ENCODE results near the gene TMEM120A.

TMEM120A gene

DNA sequence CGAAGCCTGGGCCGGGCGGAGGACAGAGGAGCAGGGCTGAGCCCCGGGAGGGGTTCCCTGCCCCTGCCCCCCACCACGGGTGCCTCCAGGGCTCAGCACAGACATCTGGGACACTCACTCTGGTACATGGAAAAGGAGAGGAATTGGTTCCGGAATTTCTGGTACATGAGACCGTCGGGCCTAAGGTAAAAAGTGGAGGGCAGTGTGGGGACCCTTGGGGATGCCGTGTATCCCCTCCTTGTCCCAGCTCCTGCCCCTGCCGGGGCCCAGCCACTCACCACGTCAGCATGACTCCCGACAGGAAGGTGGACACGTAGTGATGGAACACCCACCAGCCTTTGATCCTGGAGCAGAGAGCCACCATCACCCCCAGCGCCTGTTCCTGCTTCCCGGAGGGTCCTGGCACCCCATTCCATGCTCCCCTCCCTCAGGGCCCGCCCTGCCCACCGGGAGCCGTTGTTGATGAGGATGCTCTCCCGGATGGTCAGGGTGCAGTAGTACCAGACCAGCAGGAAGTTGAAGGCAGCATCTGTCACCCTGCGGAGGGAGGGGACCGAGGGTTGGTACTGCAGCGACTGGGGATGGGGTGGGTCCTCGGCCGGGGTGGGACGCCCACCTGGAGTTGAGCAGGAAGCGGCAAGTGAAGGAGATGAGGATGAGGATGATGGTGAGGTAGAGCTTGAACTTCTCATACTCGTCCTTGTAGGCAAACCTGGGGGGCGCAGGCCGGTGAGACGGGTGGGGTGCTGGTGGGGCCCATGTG is 6.4 kb downstream of the TMEM120A start:
- H3K4me3 ChIP-seq (ENCODE audit: low read depth, low read length), result no peak overlapping the region
- TF ChIP-seq, protein P1, sequence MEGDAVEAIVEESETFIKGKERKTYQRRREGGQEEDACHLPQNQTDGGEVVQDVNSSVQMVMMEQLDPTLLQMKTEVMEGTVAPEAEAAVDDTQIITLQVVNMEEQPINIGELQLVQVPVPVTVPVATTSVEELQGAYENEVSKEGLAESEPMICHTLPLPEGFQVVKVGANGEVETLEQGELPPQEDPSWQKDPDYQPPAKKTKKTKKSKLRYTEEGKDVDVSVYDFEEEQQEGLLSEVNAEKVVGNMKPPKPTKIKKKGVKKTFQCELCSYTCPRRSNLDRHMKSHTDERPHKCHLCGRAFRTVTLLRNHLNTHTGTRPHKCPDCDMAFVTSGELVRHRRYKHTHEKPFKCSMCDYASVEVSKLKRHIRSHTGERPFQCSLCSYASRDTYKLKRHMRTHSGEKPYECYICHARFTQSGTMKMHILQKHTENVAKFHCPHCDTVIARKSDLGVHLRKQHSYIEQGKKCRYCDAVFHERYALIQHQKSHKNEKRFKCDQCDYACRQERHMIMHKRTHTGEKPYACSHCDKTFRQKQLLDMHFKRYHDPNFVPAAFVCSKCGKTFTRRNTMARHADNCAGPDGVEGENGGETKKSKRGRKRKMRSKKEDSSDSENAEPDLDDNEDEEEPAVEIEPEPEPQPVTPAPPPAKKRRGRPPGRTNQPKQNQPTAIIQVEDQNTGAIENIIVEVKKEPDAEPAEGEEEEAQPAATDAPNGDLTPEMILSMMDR (IDR thresholded peaks at IDR 0.05; ENCODE audit: borderline replicate concordance, insufficient read depth, low read depth, low read length), result no peak

DNA sequence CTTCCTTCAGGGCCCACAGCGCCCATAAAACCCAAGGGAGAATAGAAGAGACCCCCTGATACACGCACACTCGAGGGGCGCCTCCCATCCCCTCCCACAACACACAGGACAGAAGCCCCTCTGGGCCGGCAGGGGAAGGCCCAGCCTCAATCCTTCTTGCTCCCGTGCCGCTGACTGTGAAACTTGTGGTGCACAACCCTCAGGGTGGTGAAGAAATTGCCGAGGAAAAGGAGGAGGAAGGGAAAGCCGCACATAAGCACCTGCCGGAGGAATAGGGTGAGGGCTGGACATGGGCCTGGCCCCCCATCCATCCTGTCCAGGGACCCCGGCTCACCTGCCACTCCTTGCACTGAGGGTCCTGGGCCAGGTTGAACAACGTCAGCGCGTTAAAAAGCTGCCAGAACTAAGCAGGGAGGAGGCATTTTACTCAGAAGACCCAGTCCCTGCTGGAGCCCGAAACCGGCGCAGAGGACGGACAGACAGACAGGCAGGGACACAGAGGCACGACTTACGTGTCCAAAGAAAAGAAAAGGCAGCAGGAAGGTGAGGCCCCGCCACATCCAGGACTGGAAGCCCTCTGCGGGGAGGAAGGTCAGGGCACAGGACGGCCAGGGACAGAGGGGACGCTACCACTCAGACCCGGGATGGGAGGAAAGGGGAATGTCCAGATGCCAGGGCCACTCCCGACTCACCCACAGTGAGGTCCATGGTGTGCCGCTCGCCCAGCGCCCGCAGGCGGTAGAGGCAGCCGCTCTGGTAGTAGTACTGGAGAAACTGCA is 7.2 kb downstream of the TMEM120A start:
- TF ChIP-seq, protein P1 (IDR thresholded peaks at IDR 0.05; ENCODE audit: borderline replicate concordance, insufficient read depth, low read depth, low read length), result no peak
- no peak overlapping the region for H3K4me3 ChIP-seq (ENCODE audit: low read depth, low read length)

DNA sequence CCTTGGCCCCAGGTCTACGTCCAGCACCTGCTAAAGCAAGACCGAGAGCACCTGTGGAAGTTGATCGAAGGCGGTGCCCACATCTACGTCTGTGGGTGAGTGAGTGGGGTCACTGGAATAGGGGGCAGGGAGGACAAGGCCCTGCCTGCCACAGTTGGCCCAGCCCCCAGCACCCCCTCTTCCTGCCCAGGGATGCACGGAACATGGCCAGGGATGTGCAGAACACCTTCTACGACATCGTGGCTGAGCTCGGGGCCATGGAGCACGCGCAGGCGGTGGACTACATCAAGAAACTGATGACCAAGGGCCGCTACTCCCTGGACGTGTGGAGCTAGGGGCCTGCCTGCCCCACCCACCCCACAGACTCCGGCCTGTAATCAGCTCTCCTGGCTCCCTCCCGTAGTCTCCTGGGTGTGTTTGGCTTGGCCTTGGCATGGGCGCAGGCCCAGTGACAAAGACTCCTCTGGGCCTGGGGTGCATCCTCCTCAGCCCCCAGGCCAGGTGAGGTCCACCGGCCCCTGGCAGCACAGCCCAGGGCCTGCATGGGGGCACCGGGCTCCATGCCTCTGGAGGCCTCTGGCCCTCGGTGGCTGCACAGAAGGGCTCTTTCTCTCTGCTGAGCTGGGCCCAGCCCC is 8.1 kb downstream of the TMEM120A start:
- TF ChIP-seq, protein P1 (IDR thresholded peaks at IDR 0.05; ENCODE audit: borderline replicate concordance, insufficient read depth, low read depth, low read length), result no peak
- H3K4me3 ChIP-seq (ENCODE audit: low read depth, low read length), result no peak overlapping the region

DNA sequence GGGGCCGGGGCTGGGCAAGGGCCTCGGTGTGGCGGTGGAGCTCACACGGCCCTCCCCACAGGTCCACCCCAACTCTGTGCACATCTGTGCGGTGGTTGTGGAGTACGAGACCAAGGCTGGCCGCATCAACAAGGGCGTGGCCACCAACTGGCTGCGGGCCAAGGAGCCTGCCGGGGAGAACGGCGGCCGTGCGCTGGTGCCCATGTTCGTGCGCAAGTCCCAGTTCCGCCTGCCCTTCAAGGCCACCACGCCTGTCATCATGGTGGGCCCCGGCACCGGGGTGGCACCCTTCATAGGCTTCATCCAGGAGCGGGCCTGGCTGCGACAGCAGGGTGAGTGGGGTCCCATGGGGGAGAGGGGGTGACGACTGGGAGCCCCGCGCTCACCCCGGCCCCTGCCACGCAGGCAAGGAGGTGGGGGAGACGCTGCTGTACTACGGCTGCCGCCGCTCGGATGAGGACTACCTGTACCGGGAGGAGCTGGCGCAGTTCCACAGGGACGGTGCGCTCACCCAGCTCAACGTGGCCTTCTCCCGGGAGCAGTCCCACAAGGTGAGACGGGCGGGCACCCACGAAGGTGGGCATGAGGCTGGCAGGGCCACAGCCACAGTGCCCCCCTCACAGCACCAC is 8.8 kb downstream of the TMEM120A start:
- H3K4me3 ChIP-seq (ENCODE audit: low read depth, low read length), result no peak overlapping the region
- TF ChIP-seq, protein P1 (IDR thresholded peaks at IDR 0.05; ENCODE audit: borderline replicate concordance, insufficient read depth, low read depth, low read length), result no peak

DNA sequence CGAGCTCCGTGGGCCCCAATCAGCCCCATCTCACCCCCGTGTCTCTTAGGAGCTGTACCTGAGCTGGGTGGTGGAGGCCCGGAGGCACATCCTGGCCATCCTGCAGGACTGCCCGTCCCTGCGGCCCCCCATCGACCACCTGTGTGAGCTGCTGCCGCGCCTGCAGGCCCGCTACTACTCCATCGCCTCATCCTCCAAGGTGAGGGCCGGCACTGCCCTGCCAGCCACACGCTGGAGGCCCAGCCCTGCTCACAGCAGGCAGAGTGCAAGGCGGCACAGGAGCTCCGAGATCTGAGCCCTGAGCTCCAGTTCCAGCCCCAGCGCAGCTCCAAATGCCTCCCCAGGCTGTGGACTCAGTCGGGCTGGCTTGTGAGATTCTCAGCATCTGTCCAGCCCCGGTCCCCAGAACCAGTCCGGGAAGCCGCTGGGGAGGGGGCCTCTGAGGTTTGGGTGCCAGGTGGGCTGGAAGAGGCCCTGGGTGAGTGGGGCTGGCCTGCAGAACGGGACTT is 9.3 kb downstream of the TMEM120A start:
- TF ChIP-seq, protein P1 (IDR thresholded peaks at IDR 0.05; ENCODE audit: borderline replicate concordance, insufficient read depth, low read depth, low read length), result no peak
- no peak overlapping the region for H3K4me3 ChIP-seq (ENCODE audit: low read depth, low read length)

DNA sequence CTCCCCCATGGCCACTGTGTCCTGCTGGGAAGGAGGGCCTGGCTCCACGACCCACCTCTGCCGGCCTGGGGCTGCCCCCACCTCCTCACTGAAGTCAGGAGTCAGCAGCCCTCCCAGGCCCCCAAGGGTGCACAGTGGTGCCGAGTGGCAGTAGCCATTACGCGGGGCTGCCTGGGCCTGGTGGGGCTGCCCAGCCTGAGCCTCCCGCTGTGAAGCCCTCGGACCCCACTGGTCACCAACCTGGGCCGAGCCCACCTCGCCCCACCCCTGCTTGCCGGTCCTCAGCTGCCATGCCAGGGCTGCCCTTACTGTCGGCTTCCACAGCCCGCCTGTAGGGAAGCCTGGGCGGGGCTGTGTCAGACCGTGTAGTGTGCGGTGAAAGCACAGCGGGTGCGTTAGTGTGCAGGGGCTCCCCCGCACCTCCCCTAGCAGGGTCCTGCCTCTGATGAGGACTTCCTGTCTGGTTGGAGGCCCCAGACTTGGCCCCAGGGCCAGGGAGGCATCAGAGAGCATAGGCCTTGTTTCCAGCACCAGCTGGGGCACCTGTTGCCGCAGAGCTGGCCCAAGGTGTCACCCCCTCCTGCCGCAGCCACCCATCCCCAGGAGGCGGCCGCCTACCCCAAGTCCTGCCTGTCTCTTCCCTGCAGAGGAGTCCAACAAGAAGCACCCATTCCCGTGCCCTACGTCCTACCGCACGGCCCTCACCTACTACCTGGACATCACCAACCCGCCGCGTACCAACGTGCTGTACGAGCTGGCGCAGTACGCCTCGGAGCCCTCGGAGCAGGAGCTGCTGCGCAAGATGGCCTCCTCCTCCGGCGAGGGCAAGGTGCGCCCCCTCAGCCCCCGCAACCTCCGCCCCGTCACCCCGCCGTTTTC is 10.0 kb downstream of the TMEM120A start:
- no peak overlapping the region for H3K4me3 ChIP-seq (ENCODE audit: low read depth, low read length)
- TF ChIP-seq, protein P1 (IDR thresholded peaks at IDR 0.05; ENCODE audit: borderline replicate concordance, insufficient read depth, low read depth, low read length), result no peak
